ENCODE results near the gene MIDN. TPM values are rescaled to one million over a fixed set of nuclear protein-coding genes. Genes with fewer than 3 reads are reported as not detected.

Gene MIDN
- total and polyA plus RNA-seq, 2 of the 4 experiments (the other 2 are of a cell fraction), result 2.5 to 26.0 TPM

GRCh38 chr19:1265615-1266128 is 17.3 kb downstream of the MIDN start:
- peak overlapping the region; percentile 90; the same call in 1 of the 3 replicates for H2BK15ac ChIP-seq (ENCODE audit: low read depth, low read length)
- H3K36me3 ChIP-seq (ENCODE audit: control insufficient read depth, insufficient read depth, low read length), result no peaks in the 10 kb centered on the region; the same call in 1 of the 2 replicates
- H3K4me2 ChIP-seq (ENCODE audit: low read depth, low read length), result peak overlapping the region; percentile 87
- peak overlapping the region; percentile 63 for H3K9ac ChIP-seq (ENCODE audit: low read depth, low read length)
- dilution Hi-C loops (cut with HindIII; ENCODE audit: low sequenced_read_pairs, unreplicated experiment) (no loop called here), in situ Hi-C loops (cut with MboI; ENCODE audit: low sequenced_read_pairs) (no loop called here), intact Hi-C loops (cut with micrococcal nuclease) (loop anchor here (1.0 to 2.0 kb wide), 4 partner anchors 12 to 45 kb away; partner anchors contain the start of gene MIDN)
- peak overlapping the region; percentile 92 for H2BK20ac ChIP-seq (ENCODE audit: low read depth, low read length)
- H4K91ac ChIP-seq (ENCODE audit: insufficient read depth, low read depth, low read length), result peak overlapping the region; percentile 98
- H2AFZ ChIP-seq (replicated peaks; ENCODE audit: low read length, poor library complexity), result peak overlapping the region; percentile 87
- peaks cover 5 to 62% of the 10 kb centered on the region in 2 experiments; a peak in 3 of 4 replicates for H3K79me1 ChIP-seq (ENCODE audit: low read depth in 1 of 2, low read length in 2 of 2)
- CTCF ChIA-PET, result interaction anchor here (0.5 to 3.5 kb wide), 2 partner anchors 22 to 336 kb away, joined by 3 to 64 read pairs; no protein-coding TSS in a partner anchor
- H3K27ac ChIP-seq (ENCODE audit: insufficient read depth, low read length), result peak overlapping the region; percentile 93
- H3K9me1 ChIP-seq (ENCODE audit: insufficient read depth, low read length), result peaks cover 11% of the 10 kb centered on the region
- H3K9me3 ChIP-seq (ENCODE audit: control insufficient read depth, insufficient read depth, low read length), result no peaks in the 10 kb centered on the region
- H3K56ac ChIP-seq (ENCODE audit: extremely low read depth, insufficient read depth, low read length), result peak overlapping the region; percentile 86
- H3K4ac ChIP-seq (ENCODE audit: low read depth, low read length), result peak overlapping the region; percentile 99
- peak overlapping the region; percentile 93 for H3K14ac ChIP-seq (replicated peaks; ENCODE audit: low read depth, low read length)
- POLR2A ChIA-PET (ENCODE audit: unreplicated experiment), result interaction anchor here (0.6 to 1.8 kb wide), 3 partner anchors 10 to 146 kb away, joined by 4 to 24 read pairs (median 16); no protein-coding TSS in a partner anchor
- H4K5ac ChIP-seq (ENCODE audit: low read depth, low read length), result peak overlapping the region; percentile 79
- H2AK9ac ChIP-seq (replicated peaks; ENCODE audit: low read depth, low read length, poor library complexity), result peak overlapping the region; percentile 93
- peak overlapping the region; percentile 83 for H3K18ac ChIP-seq (ENCODE audit: low read depth, low read length)
- peak overlapping the region; percentile 96 for H2BK120ac ChIP-seq (ENCODE audit: low read depth, low read length)
- peak; percentile 80 for DNase-seq
- peak overlapping the region; percentile 99 for H2AK5ac ChIP-seq (ENCODE audit: low read depth, low read length)
- 0% methylated on average over 8 of the region's 28 CpGs; no CpG with 5 or more reads in 1 of the 2 experiments for WGBS, 2 experiments (ENCODE audit: extremely low coverage in 2 of 2, insufficient read length in 1 of 2)
- H3K4me1 ChIP-seq (ENCODE audit: control insufficient read depth, insufficient read depth, low read length), result peaks cover 49% of the 10 kb centered on the region
- peaks cover 26% of the 10 kb centered on the region for H4K20me1 ChIP-seq (ENCODE audit: insufficient read depth, low read length)
- no peaks in the 10 kb centered on the region for H3K27me3 ChIP-seq (ENCODE audit: control insufficient read depth, insufficient read depth, low read length)
- peak overlapping the region; percentile 93 for H3K23ac ChIP-seq (ENCODE audit: low read depth, low read length)
- peak overlapping the region; percentile 89 to 96 for H4K8ac ChIP-seq (ENCODE audit: low read depth in 2 of 2, low read length in 2 of 2)
- ATAC-seq (ENCODE audit: low read depth), result peak; percentile 2
- peak overlapping the region; percentile 99 for H2BK5ac ChIP-seq (ENCODE audit: low read depth, low read length, poor library complexity, severe bottlenecking)
- H3K4me3 ChIP-seq (ENCODE audit: insufficient read depth, low read depth, low read length), result peak overlapping the region; percentile 33
- BruUV-seq (replicated peaks), result no TSS peak
- TF ChIP-seq FOS (IDR thresholded peaks at IDR 0.05; ENCODE audit: low read depth, low read length), result peak; percentile 59
- TF ChIP-seq USF2 (IDR thresholded peaks at IDR 0.05; ENCODE audit: low read depth, low read length), result no peak
- no peak for TF ChIP-seq RFX5 (IDR thresholded peaks at IDR 0.05; ENCODE audit: low read depth, low read length)
- peak; percentile 90 for TF ChIP-seq BHLHE40 (IDR thresholded peaks at IDR 0.05; ENCODE audit: low read depth, low read length)
- no peak for TF ChIP-seq CHD1 (IDR thresholded peaks at IDR 0.05; ENCODE audit: low read depth, low read length)
- TF ChIP-seq MAFK (IDR thresholded peaks at IDR 0.05; ENCODE audit: low read depth, low read length), result peak; percentile 58; the same call in 1 of the 2 replicates
- TF ChIP-seq POLR2A (IDR thresholded peaks at IDR 0.05; ENCODE audit: low read depth, low read length), result no peak
- TF ChIP-seq MXI1 (IDR thresholded peaks at IDR 0.05; ENCODE audit: borderline replicate concordance, low read depth, low read length), result peak; percentile 37; the same call in 1 of the 2 replicates
- no peak for TF ChIP-seq SMC3 (IDR thresholded peaks at IDR 0.05; ENCODE audit: low read depth, low read length)
- TF ChIP-seq RAD21 (IDR thresholded peaks at IDR 0.05; ENCODE audit: low read length), result peak; percentile 10; the same call in 1 of the 2 replicates
- TF ChIP-seq RCOR1 (IDR thresholded peaks at IDR 0.05; ENCODE audit: insufficient replicate concordance, low read length), result no peak
- TF ChIP-seq CEBPB (IDR thresholded peaks at IDR 0.05; ENCODE audit: low read depth, low read length), result no peak
- peak; percentile 12 for TF ChIP-seq MAZ (IDR thresholded peaks at IDR 0.05; ENCODE audit: borderline replicate concordance, low read depth, low read length)
- no peak for TF ChIP-seq ELK1 (IDR thresholded peaks at IDR 0.05; ENCODE audit: borderline replicate concordance, low read depth, low read length)
- TF ChIP-seq CTCF (conservative IDR thresholded peaks at IDR 0.05; ENCODE audit: low read depth, low read length), result no peak
